Measurements from ENCODE around the gene ACD. TPM values are rescaled to one million over a fixed set of nuclear protein-coding genes. Genes with fewer than 3 reads are reported as not detected.

ACD gene
- total and polyA plus RNA-seq, 10 donors = 16.9 to 31.7 (median 24.0) TPM

DNA sequence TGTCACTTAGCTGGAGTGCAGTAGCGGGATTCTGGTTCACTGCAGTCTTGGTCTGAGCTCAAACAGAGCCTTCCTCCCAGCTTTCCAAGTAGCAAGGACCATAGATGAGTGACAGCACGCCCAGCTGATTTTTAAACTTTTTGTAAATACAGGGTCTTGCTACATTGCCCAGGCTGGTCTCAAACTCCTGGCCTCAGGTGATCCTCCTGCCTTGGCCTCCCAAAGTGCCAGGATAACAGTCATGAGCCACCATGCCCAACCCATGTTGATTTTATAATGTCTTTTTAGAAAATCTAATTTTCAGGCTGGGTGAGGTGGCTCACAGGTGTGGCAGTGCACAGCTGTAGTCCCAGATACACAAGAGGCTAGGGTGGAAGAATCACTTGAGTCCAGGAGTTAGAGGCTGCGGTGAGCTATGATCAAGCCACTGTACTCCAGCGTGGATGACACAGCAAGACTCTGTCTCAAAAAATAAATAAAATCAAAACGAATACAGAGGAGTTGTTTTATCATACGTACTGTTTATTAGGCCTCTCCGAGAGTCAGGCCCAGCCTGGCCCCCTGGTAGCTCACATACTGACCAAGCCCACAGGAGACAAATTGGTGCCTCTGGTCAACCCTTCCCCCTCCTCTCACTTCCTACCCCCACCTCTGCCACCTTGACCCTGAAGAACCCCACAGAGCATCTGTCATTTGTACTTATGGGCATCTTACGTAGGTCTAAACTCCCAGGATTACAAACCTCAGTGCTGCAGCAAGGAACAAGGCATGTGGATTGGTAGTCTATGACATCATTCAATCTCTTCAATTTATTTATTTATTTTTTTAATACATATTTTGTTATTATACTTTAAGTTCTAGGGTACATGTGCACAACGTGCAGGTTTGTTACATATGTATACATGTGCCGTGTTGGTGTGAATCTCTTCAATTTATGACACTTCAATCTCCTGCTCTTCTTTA lies 20.2 kb upstream of the ACD start:
- TF ChIP-seq POLR2AphosphoS5 (IDR thresholded peaks at IDR 0.05) (no peak), POLR2A (IDR thresholded peaks at IDR 0.05) (no peak)
- TF ChIP-seq, protein P1, sequence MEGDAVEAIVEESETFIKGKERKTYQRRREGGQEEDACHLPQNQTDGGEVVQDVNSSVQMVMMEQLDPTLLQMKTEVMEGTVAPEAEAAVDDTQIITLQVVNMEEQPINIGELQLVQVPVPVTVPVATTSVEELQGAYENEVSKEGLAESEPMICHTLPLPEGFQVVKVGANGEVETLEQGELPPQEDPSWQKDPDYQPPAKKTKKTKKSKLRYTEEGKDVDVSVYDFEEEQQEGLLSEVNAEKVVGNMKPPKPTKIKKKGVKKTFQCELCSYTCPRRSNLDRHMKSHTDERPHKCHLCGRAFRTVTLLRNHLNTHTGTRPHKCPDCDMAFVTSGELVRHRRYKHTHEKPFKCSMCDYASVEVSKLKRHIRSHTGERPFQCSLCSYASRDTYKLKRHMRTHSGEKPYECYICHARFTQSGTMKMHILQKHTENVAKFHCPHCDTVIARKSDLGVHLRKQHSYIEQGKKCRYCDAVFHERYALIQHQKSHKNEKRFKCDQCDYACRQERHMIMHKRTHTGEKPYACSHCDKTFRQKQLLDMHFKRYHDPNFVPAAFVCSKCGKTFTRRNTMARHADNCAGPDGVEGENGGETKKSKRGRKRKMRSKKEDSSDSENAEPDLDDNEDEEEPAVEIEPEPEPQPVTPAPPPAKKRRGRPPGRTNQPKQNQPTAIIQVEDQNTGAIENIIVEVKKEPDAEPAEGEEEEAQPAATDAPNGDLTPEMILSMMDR (IDR thresholded peaks at IDR 0.05 in 8 of 11, conservative IDR thresholded peaks at IDR 0.05 in 3 of 11) = no peak
- Histone ChIP-seq H3K27me3 (replicated peaks in 1 of 7) (no peaks in the 10 kb centered on the region), H3K4me1 (peaks cover 0 to 56% (median 37%) of the 10 kb centered on the region in 6 donors), H3K27ac (peak overlapping the region in 1 of 8 donors; percentile 24), H3K36me3 (peaks cover 0 to 76% (median 17%) of the 10 kb centered on the region in 6 donors), H3K9me3 (no peaks in the 10 kb centered on the region), H3K4me3 (no peak overlapping the region)
- 93 to 97% (median 95%) methylated on average over 10 of the region's 10 CpGs for WGBS, 5 donors
- DNase-seq = peak; percentile 10
- intact Hi-C loops (cut with DNase I; ENCODE audit: low total_unique reads) = loop anchor here (10.0 kb wide), 1 partner anchor 245 kb away; no protein-coding TSS in a partner anchor

DNA sequence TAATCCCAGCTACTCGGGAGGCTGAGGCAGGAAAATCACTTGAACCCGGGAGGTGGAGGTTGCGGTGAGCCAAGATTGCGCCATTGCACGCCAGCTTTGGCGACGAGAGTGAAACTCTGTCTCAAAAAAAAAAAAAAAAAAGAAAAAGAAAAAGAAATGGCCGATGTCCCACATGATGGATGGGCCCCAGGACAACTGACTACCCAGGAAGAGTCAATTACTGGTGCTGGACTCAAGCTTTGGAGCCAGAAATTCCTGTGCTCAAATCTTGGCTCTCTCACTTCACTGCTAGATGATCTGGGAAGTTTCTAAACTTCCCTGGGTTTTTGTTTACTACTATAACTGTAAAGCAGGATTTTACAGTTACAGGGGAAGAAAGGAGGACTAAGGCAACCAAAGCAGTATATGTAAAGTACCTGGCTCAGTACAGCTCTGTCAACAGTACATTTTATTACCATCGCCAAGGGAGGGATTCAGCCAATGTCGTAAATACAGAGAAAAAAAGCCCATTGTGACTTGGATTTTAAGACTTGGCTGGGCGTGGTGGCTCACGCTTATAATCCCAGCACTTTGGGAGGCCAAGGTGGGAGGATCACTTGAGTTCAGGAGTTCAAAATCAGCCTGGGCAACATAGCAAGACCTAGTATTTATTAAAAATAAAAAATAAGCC lies 18.4 kb upstream of the ACD start:
- H3K27me3 ChIP-seq (replicated peaks in 1 of 7) = no peaks in the 10 kb centered on the region

DNA sequence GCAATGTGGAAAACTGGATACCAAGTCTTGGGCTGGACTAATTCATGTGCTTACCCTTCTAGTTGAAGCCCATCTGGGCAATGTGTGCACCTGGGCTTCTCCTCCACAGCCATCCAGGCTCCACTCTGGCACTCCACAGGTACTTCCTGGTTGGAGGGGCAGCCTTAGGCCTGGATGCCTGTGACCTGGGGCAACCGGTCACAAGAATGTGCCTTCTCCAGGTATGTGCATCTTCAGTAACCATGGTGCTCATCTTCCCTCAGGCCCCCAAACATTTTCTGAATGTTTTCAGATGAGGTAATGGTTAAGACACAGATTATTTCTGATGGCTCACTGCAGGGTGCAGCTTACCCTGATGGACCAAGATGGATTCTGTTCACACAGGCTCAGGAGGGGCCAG lies 17.7 kb upstream of the ACD start:
- no peak for TF ChIP-seq POLR2A (IDR thresholded peaks at IDR 0.05)
- Histone ChIP-seq H3K9me3 (no peaks in the 10 kb centered on the region), H3K4me3 (no peak overlapping the region), H3K27ac (peak overlapping the region in 5 of 8 donors; percentile 61 to 94 (median 73)), H3K27me3 (replicated peaks in 1 of 7) (no peaks in the 10 kb centered on the region), H3K36me3 (peaks cover 0 to 58% (median 9%) of the 10 kb centered on the region in 6 donors), H3K4me1 (peaks cover 18 to 58% (median 50%) of the 10 kb centered on the region in 6 donors)
- intact Hi-C loops (cut with DNase I; ENCODE audit: low total_unique reads) = loop anchor here (10.0 kb wide), 1 partner anchor 247 kb away; no protein-coding TSS in a partner anchor
- 96 to 100% (median 100%) methylated on average over 1 of the region's 1 CpG for whole genome bisulfite sequencing, 5 donors
- peak; percentile 55 for DNase-seq

More for the DNA sequence above, 18.4 kb upstream of the ACD start:
- Histone ChIP-seq H3K9me3 (no peaks in the 10 kb centered on the region), H3K4me1 (peaks cover 10 to 56% (median 43%) of the 10 kb centered on the region in 6 donors), H3K4me3 (no peak overlapping the region), H3K36me3 (peaks cover 0 to 66% (median 13%) of the 10 kb centered on the region in 6 donors), H3K27ac (peak overlapping the region in 4 of 8 donors; percentile 71 to 94 (median 80))
- 83 to 94% (median 89%) methylated on average over 12 of the region's 12 CpGs for WGBS, 5 donors
- intact Hi-C loops (cut with DNase I; ENCODE audit: low total_unique reads) = loop anchor here (10.0 kb wide), 1 partner anchor 246 kb away; no protein-coding TSS in a partner anchor
- DNase-seq = peak; percentile 19
- TF ChIP-seq POLR2A (IDR thresholded peaks at IDR 0.05) (no peak), POLR2AphosphoS5 (IDR thresholded peaks at IDR 0.05) (no peak)
- TF ChIP-seq, protein P1 (IDR thresholded peaks at IDR 0.05 in 8 of 11, conservative IDR thresholded peaks at IDR 0.05 in 3 of 11) = no peak

DNA sequence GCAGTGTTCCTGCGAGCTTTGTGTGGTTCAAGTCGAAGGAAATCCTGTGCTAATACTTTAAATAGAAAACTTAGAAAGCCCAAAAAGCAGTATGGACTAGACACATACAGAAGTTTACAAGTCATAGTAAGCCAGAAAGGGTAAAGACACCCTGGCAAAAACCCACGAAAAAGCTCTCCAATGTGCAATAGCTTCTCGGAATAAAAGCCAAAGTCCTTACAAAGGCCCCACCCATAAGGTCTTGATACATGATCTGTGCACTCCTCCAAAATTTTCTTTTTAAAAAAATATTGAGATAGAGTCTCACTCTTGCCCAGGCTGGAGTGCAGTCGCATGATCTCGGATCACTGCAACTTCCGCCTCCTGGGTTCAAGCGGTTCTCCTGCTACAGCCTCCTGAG lies 16.9 kb upstream of the ACD start:
- H3K27ac ChIP-seq = peak overlapping the region in 6 of 8 donors; percentile 29 to 94 (median 72)
- peaks cover 0 to 50% (median 9%) of the 10 kb centered on the region in 6 donors for H3K36me3 ChIP-seq
- no peaks in the 10 kb centered on the region for H3K9me3 ChIP-seq
- no peak overlapping the region for H3K4me3 ChIP-seq
- TF ChIP-seq POLR2AphosphoS5 (IDR thresholded peaks at IDR 0.05) (no peak), POLR2A (IDR thresholded peaks at IDR 0.05) (no peak)
- TF ChIP-seq, protein P1 (IDR thresholded peaks at IDR 0.05 in 8 of 11, conservative IDR thresholded peaks at IDR 0.05 in 3 of 11) = no peak
- H3K4me1 ChIP-seq = peaks cover 18 to 66% (median 56%) of the 10 kb centered on the region in 6 donors
- H3K27me3 ChIP-seq (replicated peaks in 1 of 7) = no peaks in the 10 kb centered on the region
- intact Hi-C loops (cut with DNase I; ENCODE audit: low total_unique reads) = loop anchor here (10.0 kb wide), 1 partner anchor 248 kb away; no protein-coding TSS in a partner anchor
- peak; percentile 12 for DNase-seq
- WGBS, 5 donors = 65 to 73% (median 69%) methylated on average over 8 of the region's 8 CpGs

Measured in spleen (tissue), 11 donors.